NCI-H345 treated with DMSO at 0.1 percent for 48 hours (cell line): Measurements from ENCODE around the gene PPP3CA.

Experiments used
- DNase-seq: peaks from one replicate; lab custom pipeline; 2025; ENCODE audit not compliant: unreplicated experiment; lab: John Stamatoyannopoulos, UW

Gene PPP3CA

DNA sequence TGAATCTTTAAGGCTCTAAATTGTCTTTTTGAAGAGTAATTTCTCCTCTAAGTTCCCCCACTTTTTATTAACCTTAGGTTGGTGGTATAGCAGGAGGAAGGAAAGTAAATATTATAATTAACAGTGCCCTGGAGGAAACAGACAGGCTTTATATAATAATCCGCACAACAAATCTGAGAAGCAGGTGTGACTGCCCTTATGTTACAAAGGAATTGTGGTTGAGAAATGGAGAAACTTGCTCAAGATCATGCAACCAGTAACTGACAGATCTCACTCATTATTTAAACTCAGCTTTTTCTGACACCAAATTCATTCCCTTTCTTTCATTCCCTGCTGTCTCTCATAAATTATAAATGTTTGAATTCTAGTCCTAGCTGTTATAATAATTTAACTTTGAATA lies 282.0 kb downstream of the PPP3CA start:
- DNase-seq, result no peak

GRCh38 chr4:101064541-101065180 lies 282.7 kb downstream of the PPP3CA start:
- no peak for DNase-seq

DNA sequence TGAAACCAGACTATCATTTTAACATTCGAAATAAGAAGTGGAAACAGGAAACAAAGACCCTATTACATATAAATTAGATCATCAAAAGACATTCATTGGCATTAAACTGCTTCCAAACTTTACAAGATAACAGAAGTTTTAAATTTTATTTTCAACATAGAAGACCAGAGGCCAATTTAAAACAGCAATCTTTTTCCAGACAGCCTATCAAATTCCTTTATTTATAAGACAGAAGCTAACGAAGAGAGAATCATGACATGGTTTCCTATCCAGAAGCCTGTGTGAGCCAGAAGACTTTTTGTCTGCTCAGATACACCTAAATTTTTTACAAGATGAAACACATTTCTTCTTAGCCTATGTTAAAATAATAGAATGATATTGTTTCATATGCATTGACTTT lies 291.9 kb downstream of the PPP3CA start:
- no peak for DNase-seq

- DNase-seq, result no peak
Measured at GRCh38 chr4:101050837-101051205, 296.5 kb downstream of the PPP3CA start.

DNA sequence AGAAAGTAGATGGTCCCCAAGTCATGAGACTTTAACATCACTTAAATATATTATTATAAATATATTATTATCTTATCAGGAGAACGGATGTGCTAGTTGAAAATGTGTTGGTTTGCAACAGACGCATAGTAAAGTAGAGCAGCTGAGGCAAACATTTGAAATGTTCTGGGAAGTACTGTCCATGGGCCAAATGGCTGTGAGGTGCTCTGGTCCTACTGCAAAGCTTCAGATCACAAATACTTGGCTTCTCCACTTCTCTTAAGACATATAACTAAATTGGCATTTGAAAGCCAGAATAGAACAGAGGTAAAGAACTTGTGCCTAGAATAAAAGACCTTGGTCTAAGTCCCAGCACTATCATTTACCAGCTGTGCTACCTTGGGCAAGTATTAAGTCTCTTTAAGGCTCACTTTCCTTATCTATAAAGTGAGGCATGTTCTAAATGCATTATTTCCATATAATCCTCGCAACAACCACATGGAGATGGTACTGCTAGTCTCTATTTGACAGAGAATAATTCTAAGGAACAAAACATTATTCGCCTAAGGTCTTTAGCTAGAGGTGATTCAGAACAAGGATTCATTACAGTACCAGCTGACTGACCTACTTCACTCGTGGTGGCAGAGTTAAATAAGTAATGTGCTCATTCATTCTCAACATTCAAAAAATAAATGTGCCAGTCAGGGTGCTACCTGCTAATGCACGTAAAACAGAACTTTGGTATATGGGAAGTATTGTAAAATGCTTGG lies 297.1 kb downstream of the PPP3CA start:
- no peak for DNase-seq

DNA sequence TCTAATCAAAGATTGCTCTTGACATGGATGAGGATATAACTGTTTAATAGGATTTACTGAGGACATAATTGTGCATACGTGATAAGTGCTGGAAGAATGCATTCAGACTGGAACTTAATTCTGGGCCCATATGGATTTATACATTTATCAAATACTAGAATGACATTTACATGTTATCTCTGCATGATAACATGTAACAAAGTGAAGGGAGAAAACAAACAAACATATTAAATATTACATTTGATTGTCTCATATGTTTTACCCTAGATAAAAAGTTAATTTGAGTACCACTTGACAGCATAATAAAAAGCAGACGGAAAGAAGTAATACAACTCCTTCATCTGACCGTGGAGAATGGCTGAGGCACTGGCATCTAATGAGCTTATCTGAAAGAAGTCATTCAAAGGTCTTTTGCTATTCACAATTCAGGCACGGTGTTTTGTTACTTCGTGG lies 297.8 kb downstream of the PPP3CA start:
- DNase-seq, result no peak

- no peak for DNase-seq
Measured at GRCh38 chr4:101044766-101045165, 302.6 kb downstream of the PPP3CA start.

GRCh38 chr4:101042847-101043246 lies 304.5 kb downstream of the PPP3CA start:
- DNase-seq, result no peak

GRCh38 chr4:101040776-101041175 lies 306.6 kb downstream of the PPP3CA start:
- DNase-seq, result no peak

DNA sequence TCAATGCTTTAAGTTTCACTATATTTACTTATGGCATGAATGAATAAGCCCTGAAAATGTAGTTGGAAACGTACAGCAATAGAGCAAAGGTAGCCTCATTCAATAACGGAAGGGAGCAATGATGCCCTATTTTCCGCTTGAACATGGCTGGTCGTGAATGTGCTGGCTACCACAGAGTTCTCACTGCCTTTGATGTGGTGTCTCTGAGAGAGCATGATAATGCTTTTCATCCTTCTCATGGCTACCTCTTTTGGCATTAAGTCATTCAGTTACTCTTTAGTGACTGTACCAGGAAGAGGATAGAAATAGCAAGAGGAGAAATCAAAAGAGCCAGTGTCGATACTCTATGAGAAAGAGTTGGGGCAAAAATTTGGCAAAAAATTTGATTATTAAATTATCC lies 308.0 kb downstream of the PPP3CA start:
- no peak for DNase-seq

- no peak for DNase-seq
Measured at GRCh38 chr4:101037938-101038413, 309.4 kb downstream of the PPP3CA start.

- no peak for DNase-seq
Measured at GRCh38 chr4:101037249-101037648, 310.1 kb downstream of the PPP3CA start.

DNA sequence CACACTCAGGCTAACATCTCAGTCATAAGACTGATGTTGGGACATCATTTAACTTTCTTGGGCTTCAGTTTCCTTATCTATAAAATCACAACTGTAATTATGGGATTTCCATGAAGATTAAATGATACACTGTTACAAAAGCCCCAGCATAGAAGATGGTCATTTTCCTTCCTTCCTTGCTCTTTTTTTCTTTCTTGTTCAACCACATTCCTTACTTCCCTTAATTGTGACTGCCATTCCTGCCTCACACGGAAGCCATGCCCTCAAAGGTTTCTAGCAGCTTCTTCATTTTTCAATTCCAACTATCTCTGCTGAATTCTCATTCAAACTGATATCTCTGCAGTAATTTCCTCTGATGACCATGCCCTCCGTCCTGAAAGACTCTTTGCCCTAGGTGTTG lies 311.8 kb downstream of the PPP3CA start:
- DNase-seq, result no peak

- no peak for DNase-seq
Measured at GRCh38 chr4:101033986-101034385, 313.3 kb downstream of the PPP3CA start.

GRCh38 chr4:101032541-101032940 lies 314.8 kb downstream of the PPP3CA start:
- no peak for DNase-seq

- no peak for DNase-seq
Measured at GRCh38 chr4:101031971-101032370, 315.4 kb downstream of the PPP3CA start.

- DNase-seq, result no peak
Measured at GRCh38 chr4:101028886-101029285, 318.4 kb downstream of the PPP3CA start.

GRCh38 chr4:101027721-101028120 lies 319.6 kb downstream of the PPP3CA start:
- no peak for DNase-seq

GRCh38 chr4:101025755-101026154 lies 321.6 kb downstream of the PPP3CA start:
- DNase-seq, result no peak

DNA sequence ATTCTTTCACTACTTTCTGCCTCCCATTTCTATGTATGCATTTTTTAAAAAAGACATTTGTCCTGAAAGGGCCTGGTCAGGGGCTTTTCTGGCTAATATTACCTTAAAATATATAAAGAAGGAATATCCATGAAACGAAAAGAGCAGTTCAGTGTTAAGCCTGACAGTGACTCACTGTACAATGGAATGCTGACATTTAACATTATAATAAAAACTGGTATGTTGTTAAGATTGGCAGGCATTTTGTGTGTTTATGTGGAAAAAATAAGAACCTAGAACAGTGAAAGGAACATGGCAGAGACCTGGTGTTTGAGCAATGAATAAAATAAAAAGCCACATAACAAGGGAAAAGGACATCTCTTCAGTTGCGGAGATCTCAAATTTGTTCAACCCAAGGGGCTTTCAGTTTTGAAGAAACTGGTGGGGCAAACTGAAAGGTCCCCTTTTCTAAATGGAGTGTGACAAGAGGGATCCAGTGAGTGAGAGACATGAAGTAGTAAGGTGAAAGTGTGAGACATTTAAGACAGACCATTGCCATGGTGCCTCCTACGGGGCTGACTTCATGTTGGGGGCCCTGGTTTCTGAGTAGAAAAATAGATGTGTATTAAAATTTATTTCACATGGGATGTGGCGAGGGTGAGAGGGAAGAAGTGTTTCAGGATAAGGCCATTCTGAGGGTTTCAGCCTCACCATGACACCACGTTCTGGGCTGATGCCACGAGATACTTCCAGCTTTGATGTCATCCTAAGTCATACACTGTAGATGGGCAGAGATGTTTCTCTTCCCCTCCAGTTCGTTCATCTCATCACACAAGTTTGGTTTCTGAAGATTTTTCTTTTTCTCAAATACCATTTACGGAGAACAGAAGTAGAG lies 324.9 kb downstream of the PPP3CA start:
- no peak for DNase-seq

- DNase-seq, result no peak
Measured at GRCh38 chr4:101020956-101021355, 326.4 kb downstream of the PPP3CA start.
